Measurements from ENCODE around the gene METTL6.
A peak's percentile ranks its signal among the peaks of the same experiment; 100 is the strongest.
"Not testable (repeated sequence)": the region's sequence is repeated elsewhere in the genome, so short reads cannot be mapped to it uniquely, and the experiment has no call there.

Gene METTL6

GRCh38 chr3:15401936-15402335 lies 25.4 kb downstream of the METTL6 start:
- DNase-seq = no peak

GRCh38 chr3:15399970-15400369 lies 27.4 kb downstream of the METTL6 start:
- DNase-seq = no peak

- DNase-seq = not testable (repeated sequence)
These were observed 28.6 kb downstream of the METTL6 start for GRCh38 chr3:15398731-15399133.

- not testable (repeated sequence) for DNase-seq
These were observed 34.1 kb downstream of the METTL6 start for GRCh38 chr3:15393252-15393651.

- no peak for DNase-seq
These were observed 36.3 kb downstream of the METTL6 start for GRCh38 chr3:15391007-15391406.

- no peak for DNase-seq
These were observed 36.9 kb downstream of the METTL6 start for GRCh38 chr3:15390460-15390859.

GRCh38 chr3:15388335-15388734 lies 39.0 kb downstream of the METTL6 start:
- not testable (repeated sequence) for DNase-seq

- no peak for DNase-seq
These were observed 39.6 kb downstream of the METTL6 start for GRCh38 chr3:15387735-15388134.

GRCh38 chr3:15387171-15387581 lies 40.2 kb downstream of the METTL6 start:
- DNase-seq = no peak

GRCh38 chr3:15386654-15386955 lies 40.7 kb downstream of the METTL6 start:
- DNase-seq = not testable (repeated sequence)

GRCh38 chr3:15385901-15386653 lies 41.3 kb downstream of the METTL6 start:
- no peak for DNase-seq

- DNase-seq = not testable (repeated sequence)
These were observed 42.1 kb downstream of the METTL6 start for GRCh38 chr3:15385238-15385695.

GRCh38 chr3:15384510-15385237 lies 42.7 kb downstream of the METTL6 start:
- no peak for DNase-seq

- no peak for DNase-seq
These were observed 44.9 kb downstream of the METTL6 start for GRCh38 chr3:15382405-15382923.

- no peak for DNase-seq
These were observed 46.1 kb downstream of the METTL6 start for GRCh38 chr3:15380980-15381890.

- DNase-seq = peak; percentile 96
These were observed 49.2 kb downstream of the METTL6 start for GRCh38 chr3:15377961-15378791.

- DNase-seq = no peak
These were observed 51.8 kb downstream of the METTL6 start for GRCh38 chr3:15375461-15376000.

GRCh38 chr3:15372918-15373317 lies 54.4 kb downstream of the METTL6 start:
- no peak for DNase-seq

GRCh38 chr3:15368561-15369135 lies 58.7 kb downstream of the METTL6 start:
- DNase-seq = no peak

GRCh38 chr3:15367059-15367458 lies 60.3 kb downstream of the METTL6 start:
- no peak for DNase-seq

- DNase-seq = not testable (repeated sequence)
These were observed 63.3 kb downstream of the METTL6 start for GRCh38 chr3:15364078-15364477.

All from femur (tissue), 1 donor.